ENCODE results near the gene CDH6. TPM values are rescaled to one million over a fixed set of nuclear protein-coding genes. Genes with fewer than 3 reads are reported as not detected.
A peak's percentile ranks its signal among the peaks of the same experiment; 100 is the strongest.

Gene CDH6
- total RNA-seq, 1 donor from 2014 or later, result 90.1 TPM

DNA sequence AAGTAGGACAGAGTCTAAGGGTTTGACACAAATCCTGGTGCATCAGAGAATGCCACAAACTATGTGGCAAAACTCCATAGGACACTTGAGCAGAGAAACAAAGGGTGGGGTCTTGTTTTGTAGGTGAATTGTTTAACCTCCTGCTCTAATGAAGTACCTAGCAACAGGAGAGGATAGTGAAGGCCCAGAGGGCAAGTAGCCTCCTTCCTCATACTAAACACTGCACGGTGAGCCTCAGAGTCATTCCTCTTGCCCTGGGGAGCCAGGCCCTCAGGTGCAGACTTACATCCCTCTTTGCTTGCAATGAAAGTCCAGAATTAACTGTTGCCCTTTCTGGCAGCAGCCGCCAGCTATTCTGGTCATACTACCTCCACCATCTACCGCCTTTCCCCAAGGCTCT is 172.3 kb downstream of the CDH6 start:
- H3K4me1 Mint-ChIP-seq (ENCODE audit: low read depth, unreplicated experiment), result peaks cover 10% of the 10 kb centered on the region
- FAIRE-seq, result no peak

DNA sequence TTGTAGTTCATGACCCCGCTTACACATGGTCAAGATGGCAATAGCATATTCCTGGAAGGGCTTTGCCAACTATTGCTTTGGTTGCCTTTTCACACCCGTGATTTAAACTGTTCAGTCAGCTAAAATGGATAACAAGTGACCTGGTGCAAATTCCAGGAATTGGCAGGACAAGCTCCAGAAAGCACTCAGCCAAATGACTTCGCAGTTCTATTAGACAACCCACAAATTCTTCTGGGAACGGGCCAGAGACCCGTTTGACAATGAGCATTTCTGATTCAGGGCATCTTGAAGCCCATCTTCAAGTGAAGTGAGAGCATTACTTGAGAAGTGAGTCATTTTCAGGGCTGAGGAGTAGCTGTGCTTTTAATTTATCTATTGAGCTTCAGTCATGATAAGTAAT is 173.5 kb downstream of the CDH6 start:
- Histone ChIP-seq H3K79me2 (ENCODE audit: insufficient read depth, low read length) (no peaks in the 10 kb centered on the region), H3K9ac (ENCODE audit: low read length) (no peak overlapping the region), H3K27me3 (ENCODE audit: insufficient read depth, low read length) (no peaks in the 10 kb centered on the region), H3K4me1 (ENCODE audit: insufficient read depth, low read length) (peaks cover 29% of the 10 kb centered on the region), H3K4me2 (ENCODE audit: low read length) (no peak overlapping the region), H3K4me3 (ENCODE audit: insufficient read depth, low read depth, low read length) (no peak overlapping the region), H4K20me1 (ENCODE audit: insufficient read depth, low read length) (no peaks in the 10 kb centered on the region), H3K9me3 (ENCODE audit: insufficient read depth, low read depth, low read length) (no peaks in the 10 kb centered on the region), H2AFZ (ENCODE audit: low read depth, low read length) (no peak overlapping the region), H3K36me3 (ENCODE audit: insufficient read depth, low read length) (no peaks in the 10 kb centered on the region), H3K27ac (ENCODE audit: low read depth, low read length) (no peak overlapping the region)
- no peak for TF ChIP-seq EZH2 (IDR thresholded peaks at IDR 0.05; ENCODE audit: insufficient read depth, low read length)
- Mint-ChIP-seq H3K4me3 (ENCODE audit: unreplicated experiment) (no peak overlapping the region), H3K27ac (ENCODE audit: unreplicated experiment) (no peak overlapping the region), H3K4me1 (ENCODE audit: low read depth, unreplicated experiment) (peaks cover 18% of the 10 kb centered on the region), H3K27me3 (ENCODE audit: low read depth, unreplicated experiment) (no peaks in the 10 kb centered on the region), H3K9me3 (ENCODE audit: unreplicated experiment) (peaks cover 3% of the 10 kb centered on the region), H3K36me3 (ENCODE audit: low read depth, unreplicated experiment) (no peaks in the 10 kb centered on the region)
- DNase-seq (ENCODE audit: low read depth) (peak; percentile 65), FAIRE-seq (peak; percentile 82)

More for the DNA sequence above, 172.3 kb downstream of the CDH6 start:
- peaks cover 36% of the 10 kb centered on the region for H3K4me1 ChIP-seq (ENCODE audit: insufficient read depth, low read length)
- H3K27ac ChIP-seq (ENCODE audit: low read depth, low read length), result peak overlapping the region; percentile 68
- Mint-ChIP-seq H3K27me3 (ENCODE audit: low read depth, unreplicated experiment) (no peaks in the 10 kb centered on the region), H3K9me3 (ENCODE audit: unreplicated experiment) (peaks cover 1% of the 10 kb centered on the region), H3K27ac (ENCODE audit: unreplicated experiment) (no peak overlapping the region), H3K4me3 (ENCODE audit: unreplicated experiment) (no peak overlapping the region), H3K36me3 (ENCODE audit: low read depth, unreplicated experiment) (no peaks in the 10 kb centered on the region)
- no peaks in the 10 kb centered on the region for H3K79me2 ChIP-seq (ENCODE audit: insufficient read depth, low read length)
- no peak for TF ChIP-seq EZH2 (IDR thresholded peaks at IDR 0.05; ENCODE audit: insufficient read depth, low read length)
- TF ChIP-seq, protein P1, sequence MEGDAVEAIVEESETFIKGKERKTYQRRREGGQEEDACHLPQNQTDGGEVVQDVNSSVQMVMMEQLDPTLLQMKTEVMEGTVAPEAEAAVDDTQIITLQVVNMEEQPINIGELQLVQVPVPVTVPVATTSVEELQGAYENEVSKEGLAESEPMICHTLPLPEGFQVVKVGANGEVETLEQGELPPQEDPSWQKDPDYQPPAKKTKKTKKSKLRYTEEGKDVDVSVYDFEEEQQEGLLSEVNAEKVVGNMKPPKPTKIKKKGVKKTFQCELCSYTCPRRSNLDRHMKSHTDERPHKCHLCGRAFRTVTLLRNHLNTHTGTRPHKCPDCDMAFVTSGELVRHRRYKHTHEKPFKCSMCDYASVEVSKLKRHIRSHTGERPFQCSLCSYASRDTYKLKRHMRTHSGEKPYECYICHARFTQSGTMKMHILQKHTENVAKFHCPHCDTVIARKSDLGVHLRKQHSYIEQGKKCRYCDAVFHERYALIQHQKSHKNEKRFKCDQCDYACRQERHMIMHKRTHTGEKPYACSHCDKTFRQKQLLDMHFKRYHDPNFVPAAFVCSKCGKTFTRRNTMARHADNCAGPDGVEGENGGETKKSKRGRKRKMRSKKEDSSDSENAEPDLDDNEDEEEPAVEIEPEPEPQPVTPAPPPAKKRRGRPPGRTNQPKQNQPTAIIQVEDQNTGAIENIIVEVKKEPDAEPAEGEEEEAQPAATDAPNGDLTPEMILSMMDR (IDR thresholded peaks at IDR 0.05; ENCODE audit: insufficient read depth, low read depth, low read length), result no peak
- peak; percentile 10 for DNase-seq (ENCODE audit: low read depth)
- H3K36me3 ChIP-seq (ENCODE audit: insufficient read depth, low read length), result no peaks in the 10 kb centered on the region
- no peaks in the 10 kb centered on the region for H3K27me3 ChIP-seq (ENCODE audit: insufficient read depth, low read length)
- H3K9ac ChIP-seq (ENCODE audit: low read length), result peak overlapping the region; percentile 5
- H4K20me1 ChIP-seq (ENCODE audit: insufficient read depth, low read length), result no peaks in the 10 kb centered on the region
- no peaks in the 10 kb centered on the region for H3K9me3 ChIP-seq (ENCODE audit: insufficient read depth, low read depth, low read length)
- no peak overlapping the region for H3K4me2 ChIP-seq (ENCODE audit: low read length)
- no peak overlapping the region for H3K4me3 ChIP-seq (ENCODE audit: insufficient read depth, low read depth, low read length)
- no peak overlapping the region for H2AFZ ChIP-seq (ENCODE audit: low read depth, low read length)

DNA sequence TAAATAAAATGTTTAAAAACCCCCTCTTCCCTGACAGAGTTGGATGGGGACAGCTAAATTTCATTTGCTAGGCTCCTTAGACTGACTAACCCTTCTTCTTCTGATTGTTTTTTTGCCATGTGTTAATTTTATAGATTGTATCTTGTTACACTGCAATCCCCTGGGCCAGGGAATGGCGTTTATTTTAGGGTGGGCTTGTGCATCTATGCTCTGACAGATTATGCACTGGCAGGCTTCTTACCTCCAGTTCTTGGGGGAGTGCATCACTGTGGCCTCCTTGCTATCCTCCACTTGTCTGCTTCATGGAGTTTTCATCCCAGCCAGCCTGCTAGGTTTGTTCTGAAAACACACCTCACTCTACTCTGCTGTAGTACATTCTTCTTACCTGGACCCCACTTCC is 178.6 kb downstream of the CDH6 start:
- Histone ChIP-seq H3K36me3 (ENCODE audit: insufficient read depth, low read length) (no peaks in the 10 kb centered on the region), H3K9ac (ENCODE audit: low read length) (no peak overlapping the region), H3K9me3 (ENCODE audit: insufficient read depth, low read depth, low read length) (no peaks in the 10 kb centered on the region), H3K4me3 (ENCODE audit: insufficient read depth, low read depth, low read length) (no peak overlapping the region), H3K4me2 (ENCODE audit: low read length) (no peak overlapping the region), H3K4me1 (ENCODE audit: insufficient read depth, low read length) (no peaks in the 10 kb centered on the region), H3K27me3 (ENCODE audit: insufficient read depth, low read length) (no peaks in the 10 kb centered on the region), H3K27ac (ENCODE audit: low read depth, low read length) (no peak overlapping the region), H3K79me2 (ENCODE audit: insufficient read depth, low read length) (no peaks in the 10 kb centered on the region), H4K20me1 (ENCODE audit: insufficient read depth, low read length) (no peaks in the 10 kb centered on the region), H2AFZ (ENCODE audit: low read depth, low read length) (no peak overlapping the region)
- no peak for TF ChIP-seq EZH2 (IDR thresholded peaks at IDR 0.05; ENCODE audit: insufficient read depth, low read length)
- TF ChIP-seq, protein P1 (IDR thresholded peaks at IDR 0.05; ENCODE audit: insufficient read depth, low read depth, low read length), result no peak
- DNase-seq (ENCODE audit: low read depth), result no peak
- H3K36me3 Mint-ChIP-seq (ENCODE audit: low read depth, unreplicated experiment), result peaks cover 2% of the 10 kb centered on the region
- H3K4me1 Mint-ChIP-seq (ENCODE audit: low read depth, unreplicated experiment), result peaks cover 8% of the 10 kb centered on the region
- H3K27ac Mint-ChIP-seq (ENCODE audit: unreplicated experiment), result no peak overlapping the region
- H3K27me3 Mint-ChIP-seq (ENCODE audit: low read depth, unreplicated experiment), result peaks cover 7% of the 10 kb centered on the region
- H3K4me3 Mint-ChIP-seq (ENCODE audit: unreplicated experiment), result no peak overlapping the region
- no peak for FAIRE-seq
- peaks cover 3% of the 10 kb centered on the region for H3K9me3 Mint-ChIP-seq (ENCODE audit: unreplicated experiment)
